HEK293T (cell line): Measurements from ENCODE around the gene CCDC158.

Experiments
- CTCF ChIA-PET: fragments of 350-600 bp; formaldehyde crosslinking; extraction: SDS; loops from one replicate; lab custom pipeline; 2021; ENCODE audit warnings: antibody characterized with exemption, inconsistent platforms; lab: Yijun Ruan, JAX
- POLR2A ChIA-PET: fragments of 350-600 bp; formaldehyde crosslinking; extraction: SDS; loops from one replicate; lab custom pipeline; 2020; ENCODE audit warnings: antibody characterized with exemption, inconsistent platforms; lab: Yijun Ruan, JAX
- DNase-seq: peaks from one replicate; pipeline ENCODE4 v3.0.0; 2012; ENCODE audit warnings: mixed read lengths; ENCODE audit errors: extremely low spot score
- ARNT ChIP-seq: fragments of 450-650 bp; IDR thresholded peaks from 2 replicates; pipeline ENCODE4 v1.6.1; 2017; ENCODE audit warnings: mild to moderate bottlenecking
- BHLHE40 ChIP-seq: fragments of 450-650 bp; IDR thresholded peaks from 2 replicates; pipeline ENCODE4 v1.6.1; 2016; ENCODE audit warnings: mild to moderate bottlenecking, moderate library complexity, borderline replicate concordance
- CTBP1 ChIP-seq: fragments of 450-650 bp; IDR thresholded peaks from 2 replicates; pipeline ENCODE4 v1.6.1; 2016; ENCODE audit warnings: borderline replicate concordance
- ELF4 ChIP-seq: fragments of 450-650 bp; IDR thresholded peaks from 2 replicates; pipeline ENCODE4 v1.6.1; 2017; ENCODE audit warnings: antibody characterized with exemption
- FOXA1 ChIP-seq: fragments of 450-650 bp; IDR thresholded peaks from 2 replicates; pipeline ENCODE4 v1.6.1; 2016; ENCODE audit warnings: mild to moderate bottlenecking
- FOXK2 ChIP-seq: fragments of 450-650 bp; IDR thresholded peaks from 2 replicates; pipeline ENCODE4 v1.6.1; 2016; ENCODE audit warnings: mild to moderate bottlenecking
- FOXM1 ChIP-seq: fragments of 450-650 bp; IDR thresholded peaks from 2 replicates; pipeline ENCODE4 v1.6.1; 2017; ENCODE audit warnings: mild to moderate bottlenecking, borderline replicate concordance
- HDGF ChIP-seq: fragments of 450-650 bp; IDR thresholded peaks from 2 replicates; pipeline ENCODE4 v1.6.1; 2017; ENCODE audit warnings: antibody characterized with exemption, borderline replicate concordance
- L3MBTL2 ChIP-seq: fragments of 450-650 bp; conservative IDR thresholded peaks from 2 replicates; pipeline ENCODE4 v1.6.1; 2016; ENCODE audit warnings: mild to moderate bottlenecking
- LEF1 ChIP-seq: fragments of 450-650 bp; IDR thresholded peaks from 2 replicates; pipeline ENCODE4 v1.6.1; 2017; ENCODE audit warnings: mild to moderate bottlenecking, borderline replicate concordance
- NFRKB ChIP-seq: fragments of 450-650 bp; IDR thresholded peaks from 2 replicates; pipeline ENCODE4 v1.6.1; 2016; ENCODE audit warnings: mild to moderate bottlenecking, moderate library complexity
- PKNOX1 ChIP-seq: fragments of 450-650 bp; IDR thresholded peaks from 2 replicates; pipeline ENCODE4 v1.6.1; 2016
- SP1 ChIP-seq: fragments of 450-650 bp; IDR thresholded peaks from 2 replicates; pipeline ENCODE4 v1.6.1; 2017
- SUZ12 ChIP-seq: fragments of 450-650 bp; IDR thresholded peaks from 2 replicates; pipeline ENCODE4 v1.6.1; 2016; ENCODE audit warnings: mild to moderate bottlenecking
- TARDBP ChIP-seq: fragments of 450-650 bp; IDR thresholded peaks from 2 replicates; pipeline ENCODE4 v1.6.1; 2016
- ZNF384 ChIP-seq: fragments of 450-650 bp; IDR thresholded peaks from 2 replicates; pipeline ENCODE4 v1.6.1; 2016

Gene CCDC158

DNA sequence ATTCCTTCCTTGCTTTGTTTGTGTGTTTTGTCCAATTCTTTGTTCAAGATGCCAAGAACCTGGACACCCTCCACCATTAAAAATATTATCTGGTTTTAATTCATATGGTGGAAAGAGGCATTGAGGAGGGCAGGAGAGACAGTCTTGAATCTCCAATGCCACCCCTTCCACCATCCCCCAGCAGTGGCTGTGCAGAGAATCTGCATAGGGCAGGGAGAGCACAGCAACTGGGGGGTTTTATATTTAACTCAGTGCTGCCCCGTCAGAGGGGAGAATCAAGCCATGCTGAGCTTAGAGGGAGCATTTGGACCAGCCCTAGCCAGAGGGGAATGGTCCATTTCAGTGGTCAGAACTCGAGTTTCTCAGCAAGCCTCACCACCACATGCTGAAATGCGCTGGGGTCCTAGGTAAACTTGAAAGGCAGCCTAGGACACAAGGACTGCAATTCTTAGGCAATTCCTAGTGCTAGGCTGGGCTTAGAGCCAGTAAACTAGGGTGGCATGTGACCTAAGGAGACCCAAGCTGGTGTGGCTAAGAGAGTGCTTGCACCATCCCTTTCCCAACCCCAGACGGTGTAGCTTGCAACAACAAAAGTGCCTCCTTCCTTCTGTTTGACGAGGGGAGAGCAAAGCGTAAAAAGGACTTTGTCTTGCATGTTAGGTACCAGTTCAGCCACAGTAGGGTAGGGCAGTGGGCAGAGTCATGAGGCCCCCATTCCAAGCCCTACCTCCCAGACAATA, 34.2 kb downstream of the CCDC158 start:
- TF ChIP-seq HDGF (no peak), L3MBTL2 (no peak), SP1 (no peak), CTBP1 (no peak), ZNF384 (no peak), PKNOX1 (no peak), FOXA1 (no peak), ARNT (no peak), NFRKB (no peak), SUZ12 (no peak), BHLHE40 (no peak), LEF1 (no peak), FOXM1 (no peak)
- DNase-seq: no peak
- ChIA-PET CTCF (no interaction called here), POLR2A (no interaction called here)

DNA sequence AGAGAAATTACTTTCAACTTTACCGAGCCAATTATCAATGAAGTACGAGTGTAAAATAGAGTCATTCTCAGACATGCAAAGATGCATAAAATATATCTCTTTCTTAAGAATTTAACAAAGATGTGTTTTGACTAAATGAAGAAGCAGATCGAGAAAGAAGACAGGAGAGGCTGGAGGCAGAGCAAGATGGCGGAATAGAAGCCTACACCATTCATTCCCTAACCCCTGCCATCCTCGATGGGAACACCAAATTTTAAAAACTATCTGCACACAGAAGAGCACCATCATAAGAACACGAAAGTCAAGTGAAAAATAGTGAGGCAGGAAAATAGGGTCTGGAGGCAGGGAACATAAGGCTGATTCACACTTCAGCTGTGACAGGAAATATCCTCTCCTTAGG, 35.0 kb downstream of the CCDC158 start:
- DNase-seq: no peak
- CTCF ChIA-PET: no interaction called here
- no peak for TF ChIP-seq ARNT
- POLR2A ChIA-PET: no interaction called here

GRCh38 chr4:76384052-76384451, 36.9 kb downstream of the CCDC158 start:
- POLR2A ChIA-PET: no interaction called here
- TF ChIP-seq TARDBP: no peak
- no peak for TF ChIP-seq LEF1
- no peak for TF ChIP-seq CTBP1
- no peak for TF ChIP-seq L3MBTL2
- no peak for TF ChIP-seq SP1
- TF ChIP-seq FOXK2: no peak
- no peak for TF ChIP-seq BHLHE40
- no peak for TF ChIP-seq PKNOX1
- no peak for TF ChIP-seq HDGF
- no peak for TF ChIP-seq NFRKB
- TF ChIP-seq FOXA1: no peak
- no peak for TF ChIP-seq ZNF384
- no peak for TF ChIP-seq ELF4
- TF ChIP-seq FOXM1: no peak
- TF ChIP-seq SUZ12: no peak
- TF ChIP-seq ARNT: no peak
- DNase-seq: no peak
- CTCF ChIA-PET: no interaction called here

DNA sequence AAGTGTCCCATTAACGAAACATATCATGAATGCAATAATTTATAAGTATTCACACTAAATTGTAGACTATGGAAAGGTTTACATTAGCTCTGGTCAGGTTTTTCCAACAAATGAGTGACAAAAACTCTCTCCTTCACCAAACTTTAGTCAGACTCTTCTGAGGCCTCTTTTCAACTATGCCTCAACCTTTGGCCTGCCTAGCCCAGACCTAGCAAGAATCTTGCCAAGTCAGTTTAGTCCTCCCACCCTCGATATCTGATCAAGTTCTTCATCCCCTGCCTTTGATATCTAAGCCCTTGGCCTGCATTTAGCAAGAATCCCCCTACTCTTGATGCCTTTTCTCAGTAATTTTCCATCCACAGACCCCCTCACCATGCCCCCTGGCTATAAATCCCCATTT, 37.9 kb downstream of the CCDC158 start:
- TF ChIP-seq SP1 (no peak), FOXA1 (no peak), TARDBP (no peak), HDGF (no peak), LEF1 (no peak), L3MBTL2 (no peak)
- POLR2A ChIA-PET: no interaction called here
- CTCF ChIA-PET: no interaction called here
- DNase-seq: no peak

GRCh38 chr4:76381986-76382385, 39.0 kb downstream of the CCDC158 start:
- DNase-seq: no peak
- TF ChIP-seq PKNOX1 (no peak), FOXK2 (no peak)
- ChIA-PET CTCF (no interaction called here), POLR2A (no interaction called here)

GRCh38 chr4:76380561-76380960, 40.4 kb downstream of the CCDC158 start:
- ChIA-PET CTCF (no interaction called here), POLR2A (no interaction called here)
- TF ChIP-seq SUZ12: no peak
- TF ChIP-seq BHLHE40: no peak
- no peak for TF ChIP-seq TARDBP
- TF ChIP-seq CTBP1: no peak
- no peak for TF ChIP-seq PKNOX1
- TF ChIP-seq FOXA1: no peak
- TF ChIP-seq NFRKB: no peak
- no peak for TF ChIP-seq L3MBTL2
- no peak for TF ChIP-seq ELF4
- no peak for TF ChIP-seq ZNF384
- no peak for TF ChIP-seq HDGF
- no peak for DNase-seq
